Activated naive CD4-positive, alpha-beta T cell treated with anti-CD3 and anti-CD28 coated beads, Interleukin-2, amount 50 U/mL, for 72 hours (primary cell): ENCODE data around the gene ARPC1B. TPM values are rescaled to one million over a fixed set of nuclear protein-coding genes. Genes with fewer than 3 reads are reported as not detected.
"Not testable (repeated sequence)": the region's sequence is repeated elsewhere in the genome, so short reads cannot be mapped to it uniquely, and the experiment has no call there.

Experiments used
- ATAC-seq, 2 donors: fragments of 150-1000 bp; cut with Tn5 transposase; 2 replicates each; pipeline ENCODE4 v1.10.0; 2021; ENCODE audit warnings: mild to moderate bottlenecking in 2 of 2, moderate library complexity in 2 of 2
- DNase-seq, 2 donors: peaks; one replicate each; pipeline ENCODE4 v3.0.0; 2021 to 2022; ENCODE audit warnings: low spot score in 2 of 2
- H3K27ac Mint-ChIP-seq, 2 donors: one replicate each; pipeline ENCODE4 v1.8.0; 2022; ENCODE audit warnings: mild to moderate bottlenecking in 2 of 2, mixed read lengths in 2 of 2
- H3K36me3 Mint-ChIP-seq, 2 donors: one replicate each; pipeline ENCODE4 v1.8.0; 2022; ENCODE audit warnings: mixed read lengths in 2 of 2
- H3K9me3 Mint-ChIP-seq, 2 donors: one replicate each; pipeline ENCODE4 v1.8.0; 2022; ENCODE audit warnings: mixed read lengths in 2 of 2
- total RNA-seq, 2 donors: library from RNA; stranded (reverse); gene quantifications; one replicate each; pipeline ENCODE4 v1.2.3, GENCODE V29; 2022

Gene ARPC1B
- total RNA-seq, 2 donors from 2014 or later, result 254 to 333 TPM

GRCh38 chr7:99380823-99381663 lies 6.5 kb downstream of the ARPC1B start:
- Mint-ChIP-seq H3K27ac (peak overlapping the region; percentile 93 to 95), H3K9me3 (no peaks in the 10 kb centered on the region), H3K36me3 (peaks cover 13 to 35% of the 10 kb centered on the region in 2 donors)
- peak; percentile 80 to 93 for DNase-seq
- ATAC-seq, result peak; percentile 89 to 90

- peak overlapping the region in 1 of 2 donors; percentile 93 for H3K27ac Mint-ChIP-seq
- ATAC-seq (no peak), DNase-seq (no peak)
- H3K9me3 Mint-ChIP-seq, result no peaks in the 10 kb centered on the region
- H3K36me3 Mint-ChIP-seq, result peaks cover 13 to 35% of the 10 kb centered on the region in 2 donors
Measured at GRCh38 chr7:99381664-99382075, 7.1 kb downstream of the ARPC1B start.

- DNase-seq, result no peak
- ATAC-seq, result no peak
- H3K9me3 Mint-ChIP-seq, result no peaks in the 10 kb centered on the region
- peaks cover 17 to 26% of the 10 kb centered on the region in 2 donors for H3K36me3 Mint-ChIP-seq
- H3K27ac Mint-ChIP-seq, result peak overlapping the region; percentile 82 to 95
Measured at GRCh38 chr7:99383203-99383602, 8.7 kb downstream of the ARPC1B start.

GRCh38 chr7:99383791-99384370 lies 9.4 kb downstream of the ARPC1B start:
- DNase-seq, result no peak
- H3K27ac Mint-ChIP-seq, result peak overlapping the region in 1 of 2 donors; percentile 82
- H3K9me3 Mint-ChIP-seq, result no peaks in the 10 kb centered on the region
- no peak for ATAC-seq
- peaks cover 20 to 25% of the 10 kb centered on the region in 2 donors for H3K36me3 Mint-ChIP-seq

GRCh38 chr7:99384523-99384922 lies 10.0 kb downstream of the ARPC1B start:
- DNase-seq (no peak), ATAC-seq (no peak)
- Mint-ChIP-seq H3K27ac (peak overlapping the region in 1 of 2 donors; percentile 36), H3K9me3 (no peaks in the 10 kb centered on the region), H3K36me3 (peaks cover 20% of the 10 kb centered on the region in 2 donors)

- ATAC-seq (no peak), DNase-seq (no peak)
- Mint-ChIP-seq H3K27ac (peak overlapping the region; percentile 74 to 75), H3K9me3 (no peaks in the 10 kb centered on the region), H3K36me3 (peaks cover 17 to 20% of the 10 kb centered on the region in 2 donors)
Measured at GRCh38 chr7:99385564-99385963, 11.0 kb downstream of the ARPC1B start.

- Mint-ChIP-seq H3K27ac (peak overlapping the region; percentile 22 to 75), H3K9me3 (no peaks in the 10 kb centered on the region), H3K36me3 (peaks cover 15 to 22% of the 10 kb centered on the region in 2 donors)
- no peak for DNase-seq
- peak; percentile 48 to 50 for ATAC-seq
Measured at GRCh38 chr7:99386584-99387238, 12.2 kb downstream of the ARPC1B start.

- not testable (repeated sequence) for DNase-seq, H3K9me3 Mint-ChIP-seq, ATAC-seq
- peak overlapping the region in 1 of 2 donors; percentile 22 for H3K27ac Mint-ChIP-seq
- H3K36me3 Mint-ChIP-seq, result peaks cover 15 to 24% of the 10 kb centered on the region in 2 donors
Measured at GRCh38 chr7:99387239-99387635, 12.7 kb downstream of the ARPC1B start.

GRCh38 chr7:99387912-99388311 lies 13.4 kb downstream of the ARPC1B start:
- Mint-ChIP-seq H3K27ac (peak overlapping the region in 1 of 2 donors; percentile 48), H3K36me3 (peaks cover 15 to 24% of the 10 kb centered on the region in 2 donors), H3K9me3 (no peaks in the 10 kb centered on the region)
- DNase-seq, result no peak
- ATAC-seq, result no peak

GRCh38 chr7:99389772-99390171 lies 15.2 kb downstream of the ARPC1B start:
- H3K36me3 Mint-ChIP-seq, result peaks cover 7 to 21% of the 10 kb centered on the region in 2 donors
- DNase-seq, result no peak
- ATAC-seq, result no peak
- no peaks in the 10 kb centered on the region for H3K9me3 Mint-ChIP-seq
- no peak overlapping the region for H3K27ac Mint-ChIP-seq

GRCh38 chr7:99390941-99391602 lies 16.5 kb downstream of the ARPC1B start:
- ATAC-seq, result no peak
- no peak for DNase-seq
- H3K9me3 Mint-ChIP-seq, result no peaks in the 10 kb centered on the region
- peak overlapping the region; percentile 35 to 60 for H3K27ac Mint-ChIP-seq
- peaks cover 7 to 21% of the 10 kb centered on the region in 2 donors for H3K36me3 Mint-ChIP-seq

- peak overlapping the region; percentile 47 to 75 for H3K27ac Mint-ChIP-seq
- no peak for ATAC-seq
Measured at GRCh38 chr7:99392046-99392445, 17.5 kb downstream of the ARPC1B start.

GRCh38 chr7:99392659-99393354 lies 18.3 kb downstream of the ARPC1B start:
- ATAC-seq, result peak; percentile 77 to 89
- Mint-ChIP-seq H3K27ac (peak overlapping the region; percentile 75 to 85), H3K9me3 (no peaks in the 10 kb centered on the region), H3K36me3 (peaks cover 7 to 23% of the 10 kb centered on the region in 2 donors)
- peak in 1 of 2 donors; percentile 75 for DNase-seq

More at GRCh38 chr7:99392046-99392445, 17.5 kb downstream of the ARPC1B start:
- Mint-ChIP-seq H3K9me3 (no peaks in the 10 kb centered on the region), H3K36me3 (peaks cover 7 to 21% of the 10 kb centered on the region in 2 donors)
- DNase-seq, result no peak

- peak overlapping the region; percentile 75 to 90 for H3K27ac Mint-ChIP-seq
- DNase-seq (no peak), ATAC-seq (peak in 1 of 2 donors; percentile 17)
- no peaks in the 10 kb centered on the region for H3K9me3 Mint-ChIP-seq
- peaks cover 0 to 26% of the 10 kb centered on the region in 2 donors for H3K36me3 Mint-ChIP-seq
Measured at GRCh38 chr7:99393355-99394187, 19.0 kb downstream of the ARPC1B start.

- Mint-ChIP-seq H3K9me3 (no peaks in the 10 kb centered on the region), H3K27ac (peak overlapping the region; percentile 75 to 90)
- no peak for ATAC-seq
Measured at GRCh38 chr7:99394188-99394502, 19.6 kb downstream of the ARPC1B start.

More at GRCh38 chr7:99394188-99394502, 19.6 kb downstream of the ARPC1B start:
- no peak for DNase-seq
- H3K36me3 Mint-ChIP-seq, result peaks cover 0 to 26% of the 10 kb centered on the region in 2 donors
